BLaER1 (cell line): ENCODE results near the gene TTC33.

Experiments used
- H3K27ac ChIP-seq: shearing (Covaris generic); formaldehyde crosslinking; 2 replicates; pipeline ENCODE4 v1.8.1; 2022
- H3K27me3 ChIP-seq: shearing (Covaris generic); formaldehyde crosslinking; 2 replicates; pipeline ENCODE4 v1.8.1; 2022
- H3K36me3 ChIP-seq: shearing (Covaris generic); formaldehyde crosslinking; 2 replicates; pipeline ENCODE4 v1.8.1; 2022
- H3K4me1 ChIP-seq: shearing (Covaris generic); formaldehyde crosslinking; 2 replicates; pipeline ENCODE4 v1.8.1; 2022
- H3K4me2 ChIP-seq: shearing (Covaris generic); formaldehyde crosslinking; 2 replicates; pipeline ENCODE4 v1.8.1; 2022
- H3K4me3 ChIP-seq: shearing (Covaris generic); formaldehyde crosslinking; 2 replicates; pipeline ENCODE4 v1.8.1; 2022
- H3K9ac ChIP-seq: shearing (Covaris generic); formaldehyde crosslinking; 2 replicates; pipeline ENCODE4 v1.8.1; 2022
- H3K9me3 ChIP-seq: shearing (Covaris generic); formaldehyde crosslinking; 2 replicates; pipeline ENCODE4 v1.8.1; 2022
- H4K20me1 ChIP-seq: shearing (Covaris generic); formaldehyde crosslinking; 2 replicates; pipeline ENCODE4 v1.8.1; 2022
- Cebpa-rat ChIP-seq: shearing (Covaris generic); IDR thresholded peaks from 2 replicates; pipeline ENCODE4 v1.8.1; 2022

The TTC33 gene

GRCh38 chr5:40634593-40634992, 121.2 kb downstream of the TTC33 start:
- no peak overlapping the region for H3K27ac ChIP-seq
- peaks cover 19% of the 10 kb centered on the region for H3K9me3 ChIP-seq
- H3K36me3 ChIP-seq: no peaks in the 10 kb centered on the region
- no peaks in the 10 kb centered on the region for H3K27me3 ChIP-seq
- no peak overlapping the region for H3K9ac ChIP-seq
- TF ChIP-seq Cebpa-rat: no peak
- no peak overlapping the region for H3K4me2 ChIP-seq
- H4K20me1 ChIP-seq: no peaks in the 10 kb centered on the region
- peaks cover 6% of the 10 kb centered on the region for H3K4me1 ChIP-seq
- H3K4me3 ChIP-seq: no peak overlapping the region

- Histone ChIP-seq H3K9me3 (peaks cover 18% of the 10 kb centered on the region), H3K27ac (no peak overlapping the region), H3K4me3 (no peak overlapping the region), H3K9ac (no peak overlapping the region), H3K4me2 (no peak overlapping the region), H3K36me3 (no peaks in the 10 kb centered on the region), H4K20me1 (no peaks in the 10 kb centered on the region), H3K27me3 (no peaks in the 10 kb centered on the region), H3K4me1 (peaks cover 6% of the 10 kb centered on the region)
- no peak for TF ChIP-seq Cebpa-rat
Measured at GRCh38 chr5:40634154-40634553, 121.6 kb downstream of the TTC33 start.

GRCh38 chr5:40631236-40631635, 124.5 kb downstream of the TTC33 start:
- no peak overlapping the region for H3K4me3 ChIP-seq
- H3K9ac ChIP-seq: no peak overlapping the region
- no peak overlapping the region for H3K4me2 ChIP-seq
- no peaks in the 10 kb centered on the region for H3K36me3 ChIP-seq
- H3K27ac ChIP-seq: no peak overlapping the region
- H3K4me1 ChIP-seq: peaks cover 6% of the 10 kb centered on the region
- no peaks in the 10 kb centered on the region for H3K27me3 ChIP-seq
- no peaks in the 10 kb centered on the region for H4K20me1 ChIP-seq
- peaks cover 5% of the 10 kb centered on the region for H3K9me3 ChIP-seq
- no peak for TF ChIP-seq Cebpa-rat

GRCh38 chr5:40630126-40630525, 125.6 kb downstream of the TTC33 start:
- peaks cover 6% of the 10 kb centered on the region for H3K4me1 ChIP-seq
- H3K36me3 ChIP-seq: no peaks in the 10 kb centered on the region
- H3K4me3 ChIP-seq: no peak overlapping the region
- no peak overlapping the region for H3K27ac ChIP-seq
- no peaks in the 10 kb centered on the region for H3K9me3 ChIP-seq
- H3K9ac ChIP-seq: no peak overlapping the region
- H3K27me3 ChIP-seq: no peaks in the 10 kb centered on the region
- H4K20me1 ChIP-seq: no peaks in the 10 kb centered on the region
- peak overlapping the region; percentile 28; the same call in 1 of the 2 replicates for H3K4me2 ChIP-seq
- no peak for TF ChIP-seq Cebpa-rat

- Histone ChIP-seq H3K36me3 (no peaks in the 10 kb centered on the region), H3K4me3 (no peak overlapping the region), H3K27me3 (no peaks in the 10 kb centered on the region), H3K4me2 (no peak overlapping the region), H4K20me1 (no peaks in the 10 kb centered on the region), H3K9me3 (no peaks in the 10 kb centered on the region), H3K27ac (no peak overlapping the region), H3K4me1 (peaks cover 9% of the 10 kb centered on the region), H3K9ac (no peak overlapping the region)
- TF ChIP-seq Cebpa-rat: no peak
Measured at GRCh38 chr5:40628407-40628806, 127.4 kb downstream of the TTC33 start.

- no peak overlapping the region for H3K27ac ChIP-seq
- peaks cover 10% of the 10 kb centered on the region for H3K4me1 ChIP-seq
- H3K9ac ChIP-seq: no peak overlapping the region
- H3K27me3 ChIP-seq: no peaks in the 10 kb centered on the region
- H3K9me3 ChIP-seq: no peaks in the 10 kb centered on the region
- H4K20me1 ChIP-seq: no peaks in the 10 kb centered on the region
- H3K36me3 ChIP-seq: no peaks in the 10 kb centered on the region
- no peak for TF ChIP-seq Cebpa-rat
- no peak overlapping the region for H3K4me3 ChIP-seq
- H3K4me2 ChIP-seq: no peak overlapping the region
Measured at GRCh38 chr5:40627706-40628105, 128.1 kb downstream of the TTC33 start.

- Histone ChIP-seq H3K27me3 (no peaks in the 10 kb centered on the region), H4K20me1 (no peaks in the 10 kb centered on the region), H3K4me2 (no peak overlapping the region), H3K9ac (no peak overlapping the region), H3K4me1 (peaks cover 10% of the 10 kb centered on the region), H3K36me3 (no peaks in the 10 kb centered on the region), H3K9me3 (no peaks in the 10 kb centered on the region), H3K27ac (no peak overlapping the region), H3K4me3 (no peak overlapping the region)
- TF ChIP-seq Cebpa-rat: no peak
Measured at GRCh38 chr5:40626801-40627200, 129.0 kb downstream of the TTC33 start.

GRCh38 chr5:40623480-40624420, 132.0 kb downstream of the TTC33 start:
- Histone ChIP-seq H3K4me3 (no peak overlapping the region), H3K4me2 (no peak overlapping the region), H3K9me3 (no peaks in the 10 kb centered on the region), H3K9ac (no peak overlapping the region), H3K36me3 (no peaks in the 10 kb centered on the region), H3K27me3 (no peaks in the 10 kb centered on the region), H4K20me1 (no peaks in the 10 kb centered on the region), H3K4me1 (peaks cover 4% of the 10 kb centered on the region; the same call in 1 of the 2 replicates), H3K27ac (no peak overlapping the region)
- no peak for TF ChIP-seq Cebpa-rat

- no peaks in the 10 kb centered on the region for H3K36me3 ChIP-seq
- H3K4me1 ChIP-seq: peaks cover 4% of the 10 kb centered on the region; the same call in 1 of the 2 replicates
- TF ChIP-seq Cebpa-rat: no peak
- no peak overlapping the region for H3K4me2 ChIP-seq
- H3K9me3 ChIP-seq: no peaks in the 10 kb centered on the region
- no peak overlapping the region for H3K4me3 ChIP-seq
- no peaks in the 10 kb centered on the region for H3K27me3 ChIP-seq
- no peak overlapping the region for H3K9ac ChIP-seq
- H3K27ac ChIP-seq: no peak overlapping the region
- no peaks in the 10 kb centered on the region for H4K20me1 ChIP-seq
Measured at GRCh38 chr5:40622463-40623252, 133.1 kb downstream of the TTC33 start.

- no peaks in the 10 kb centered on the region for H3K36me3 ChIP-seq
- no peak overlapping the region for H3K4me3 ChIP-seq
- H3K9me3 ChIP-seq: no peaks in the 10 kb centered on the region
- H3K27me3 ChIP-seq: no peaks in the 10 kb centered on the region
- H3K27ac ChIP-seq: no peak overlapping the region
- H3K9ac ChIP-seq: no peak overlapping the region
- peaks cover 13% of the 10 kb centered on the region for H3K4me1 ChIP-seq
- no peaks in the 10 kb centered on the region for H4K20me1 ChIP-seq
- no peak overlapping the region for H3K4me2 ChIP-seq
- no peak for TF ChIP-seq Cebpa-rat
Measured at GRCh38 chr5:40619421-40619820, 136.3 kb downstream of the TTC33 start.
